HepG2 (cell line): ENCODE measurements around the gene EPHA1. TPM values are rescaled to one million over a fixed set of nuclear protein-coding genes. Genes with fewer than 3 reads are reported as not detected.

Source experiments
- ATAC-seq: fragments of 200-7000 bp; cut with Tn5 transposase; 3 replicates; pipeline ENCODE4 v1.9.1; 2020; ENCODE audit warnings: mild to moderate bottlenecking, moderate library complexity
- BruUV-seq: library from RNA; stranded (reverse); fragments of 400-500 nt; replicated peaks from 2 replicates; lab custom pipeline; 2021; lab: Mats Ljungman, UMichigan
- CTCF ChIA-PET: fragments of 300-600 bp; formaldehyde crosslinking; extraction: SDS; loops from one replicate; lab custom pipeline; 2021; ENCODE audit warnings: low total read pairs, inconsistent platforms, low intra/inter-chr PET ratio; lab: Yijun Ruan, JAX
- POLR2A ChIA-PET: fragments of 350-600 bp; sonication (Branson Sonifier 250); formaldehyde crosslinking; loops from one replicate; lab custom pipeline; 2020; ENCODE audit warnings: antibody characterized with exemption, inconsistent platforms; lab: Yijun Ruan, JAX
- DNase-seq: peaks from one replicate; pipeline ENCODE4 v3.0.0-alpha.2; 2015; ENCODE audit warnings: low spot score
- FAIRE-seq: peaks from 3 replicates; lab custom pipeline; 2011; peaks lifted over from hg19 to GRCh38; lab: Jason Lieb, UNC
- H2AFZ ChIP-seq: one replicate; pipeline ENCODE4 v1.6.1; 2011; ENCODE audit warnings: low read length, inconsistent platforms
- H3K27ac ChIP-seq: fragments of 300-600 bp; 3 replicates; pipeline ENCODE4 v1.8.0; 2011; ENCODE audit warnings: mixed run types, mild to moderate bottlenecking, mixed read lengths, low read length, inconsistent platforms; ENCODE audit not compliant: insufficient read depth; ENCODE audit errors: extremely low read length
- H3K27me3 ChIP-seq, 2 experiments: fragments of 200-600 bp in 1 of 2; 2 replicates in 1 of 2; 3 replicates in 1 of 2; pipeline versions ENCODE4 v1.6.0 to v1.8.0; 2011; ENCODE audit warnings: low read length in 2 of 2, mild to moderate bottlenecking in 2 of 2, moderate library complexity in 2 of 2, inconsistent platforms in 1 of 2; ENCODE audit not compliant: insufficient read depth in 2 of 2, control insufficient read depth in 1 of 2
- H3K36me3 ChIP-seq, 2 experiments: fragments of 200-600 bp in 1 of 2; replicated peaks in 1 of 2; 2 replicates in 1 of 2; 3 replicates in 1 of 2; pipeline versions ENCODE4 v1.5.1 to v1.8.0; 2011; ENCODE audit warnings: low read length in 2 of 2, inconsistent platforms in 1 of 2; ENCODE audit not compliant: insufficient read depth in 2 of 2, control insufficient read depth in 1 of 2
- H3K4me1 ChIP-seq: 2 replicates; pipeline ENCODE4 v1.5.1; 2012; ENCODE audit warnings: low read length, inconsistent platforms; ENCODE audit not compliant: insufficient read depth
- H3K4me2 ChIP-seq: 2 replicates; pipeline ENCODE4 v1.6.0; 2011; ENCODE audit warnings: low read depth, low read length, inconsistent platforms
- H3K4me3 ChIP-seq, 3 experiments: fragments of 200-600 bp in 1 of 3; sonication (generic), shearing (Covaris generic) in 1 of 3; replicated peaks in 1 of 3; 2 replicates each; pipeline ENCODE4 v1.5.1; 2011 to 2016; ENCODE audit warnings: low read length in 3 of 3, inconsistent platforms in 2 of 3, low read depth in 2 of 3, mild to moderate bottlenecking in 2 of 3, control low read depth in 1 of 3, mixed read lengths in 1 of 3; ENCODE audit not compliant: insufficient read depth in 1 of 3
- H3K79me2 ChIP-seq: one replicate; pipeline ENCODE4 v1.6.1; 2011; ENCODE audit warnings: low read length, inconsistent platforms; ENCODE audit not compliant: insufficient read depth
- H3K9ac ChIP-seq: 2 replicates; pipeline ENCODE4 v1.6.0; 2011; ENCODE audit warnings: mild to moderate bottlenecking, low read depth, low read length, inconsistent platforms; ENCODE audit not compliant: insufficient read depth
- H3K9me3 ChIP-seq: 2 replicates; pipeline ENCODE4 v1.5.1; 2012; ENCODE audit warnings: mild to moderate bottlenecking, low read length
- H4K20me1 ChIP-seq: 2 replicates; pipeline ENCODE4 v1.6.0; 2011; ENCODE audit warnings: inconsistent platforms, mild to moderate bottlenecking, low read length, moderate library complexity; ENCODE audit not compliant: insufficient read depth
- GTF3A ChIP-seq: sonication (generic); formaldehyde crosslinking; conservative IDR thresholded peaks from 2 replicates; pipeline ENCODE4 v1.4.0; 2020; ENCODE audit warnings: mild to moderate bottlenecking, missing genetic modification reagents
- REXO4 ChIP-seq: sonication (generic); formaldehyde crosslinking; IDR thresholded peaks from 2 replicates; pipeline ENCODE4 v1.8.0; 2022; ENCODE audit warnings: missing genetic modification reagents, mild to moderate bottlenecking, borderline replicate concordance
- TCF7 ChIP-seq: sonication (generic); IDR thresholded peaks from 2 replicates; pipeline ENCODE4 v1.6.1; 2016; ENCODE audit warnings: antibody characterized with exemption, low read depth
- TCF7L2 ChIP-seq: IDR thresholded peaks from 2 replicates; pipeline ENCODE4 v1.6.1; 2011; ENCODE audit warnings: mild to moderate bottlenecking, low read depth, low read length, moderate library complexity
- ZNF232 ChIP-seq: sonication (generic); formaldehyde crosslinking; IDR thresholded peaks from 2 replicates; pipeline ENCODE4 v1.4.0; 2020; ENCODE audit warnings: missing genetic modification reagents, borderline replicate concordance
- ZNF598 ChIP-seq: sonication (generic); formaldehyde crosslinking; IDR thresholded peaks from 2 replicates; pipeline ENCODE4 v1.5.1; 2020; ENCODE audit warnings: mild to moderate bottlenecking, missing genetic modification reagents, borderline replicate concordance
- ZNF878 ChIP-seq: sonication (generic); formaldehyde crosslinking; IDR thresholded peaks from 2 replicates; pipeline ENCODE4 v1.8.1; 2023; ENCODE audit warnings: mild to moderate bottlenecking, missing genetic modification reagents, moderate library complexity
- WGBS: methylation state at CpG from one replicate; pipeline ENCODE4 v1.1.6; 2017; ENCODE audit warnings: low lambda C conversion rate; 5-methylcytosine and 5-hydroxymethylcytosine counted together
- in situ Hi-C: cut with HindIII; loops from 2 replicates; pipeline ENCODE4 v1.10.0; 2017; ENCODE audit warnings: low pct_unique_long_range_greater_than_20kb; ENCODE audit not compliant: extremely low pct_ligation_motif_present
- intact Hi-C: fragments of 100-400 bp; cut with micrococcal nuclease; formaldehyde crosslinking; loops from one replicate; pipeline ENCODE4 v1.10.0; 2022; ENCODE audit not compliant: unreplicated experiment
- polyA plus RNA-seq, 8 experiments: library from polyadenylated mRNA; depleted of rRNA in 3 of 8; stranded (reverse) in 7 of 8; unstranded in 1 of 8; fragments of >200 nt; fragmentation: Illumina TruSeq in 4 of 8; extraction: Trizol in 4 of 8; gene quantifications; 2 replicates each; pipeline versions ENCODE4 v1.2.1 to v1.2.3, GENCODE V29; 2011 to 2016; ENCODE audit warnings: low read depth in 4 of 8, missing spikeins in 1 of 8, mixed read lengths in 1 of 8; ENCODE audit not compliant: insufficient read depth in 1 of 8
- total RNA-seq, 5 experiments: library from RNA; depleted of rRNA; stranded (reverse); fragments of >200 nt; fragmentation: Illumina TruSeq; extraction: Trizol; gene quantifications; 2 replicates each; pipeline ENCODE4 v1.2.3, GENCODE V29; 2016; ENCODE audit warnings: low read depth in 1 of 5
- TF ChIP-seq, protein P1 (sequence below): sonication (generic); formaldehyde crosslinking; IDR thresholded peaks from 2 replicates; pipeline ENCODE4 v1.4.0; 2020; ENCODE audit warnings: missing genetic modification reagents
- TF ChIP-seq, protein P2 (sequence below): sonication (generic); formaldehyde crosslinking; conservative IDR thresholded peaks from 2 replicates; pipeline ENCODE4 v1.8.0; 2022; ENCODE audit warnings: missing genetic modification reagents
- TF ChIP-seq, protein P3 (sequence below): sonication (generic); formaldehyde crosslinking; IDR thresholded peaks from 2 replicates; pipeline ENCODE4 v1.4.0; 2020; ENCODE audit warnings: missing genetic modification reagents; ENCODE audit errors: not compliant biosample characterization
- TF ChIP-seq, protein P4 (sequence below): sonication (generic); formaldehyde crosslinking; IDR thresholded peaks from 2 replicates; pipeline ENCODE4 v1.4.0; 2020; ENCODE audit warnings: missing genetic modification reagents
- TF ChIP-seq, protein P5 (sequence below): sonication (generic); formaldehyde crosslinking; IDR thresholded peaks from 2 replicates; pipeline ENCODE4 v1.5.0; 2020; ENCODE audit warnings: mild to moderate bottlenecking, missing genetic modification reagents

Gene EPHA1
- total and polyA plus RNA-seq, 2 of the 13 experiments (the other 11 are each of a cell fraction or from before 2014, with no cell fraction given): 4.6 to 17.1 TPM

DNA sequence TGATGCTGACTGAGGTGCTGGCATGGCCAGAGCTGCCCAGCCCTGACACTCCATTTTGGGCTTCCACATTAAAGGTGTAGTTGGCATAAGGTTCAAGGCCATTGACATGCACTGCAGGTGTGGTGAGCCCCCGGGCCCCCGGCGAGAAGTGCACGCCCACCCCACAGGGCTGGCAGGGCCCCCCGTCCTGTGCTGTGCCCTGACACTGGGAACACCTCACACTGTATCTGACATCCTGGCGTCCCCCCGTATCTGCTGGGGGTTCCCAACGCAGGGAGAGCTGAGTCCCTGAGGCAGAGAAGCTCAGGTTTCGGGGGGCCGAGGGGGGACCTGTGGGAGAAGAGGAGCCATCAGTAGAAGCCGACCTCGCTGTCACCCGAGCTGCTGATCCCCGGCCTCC, 10.0 kb downstream of the EPHA1 start:
- Histone ChIP-seq H3K4me3 (no peak overlapping the region), H3K36me3 (no peaks in the 10 kb centered on the region), H2AFZ (no peak overlapping the region), H3K27me3 (no peaks in the 10 kb centered on the region), H3K27ac (no peak overlapping the region), H3K9ac (no peak overlapping the region), H3K9me3 (no peaks in the 10 kb centered on the region), H3K4me2 (no peak overlapping the region), H4K20me1 (no peaks in the 10 kb centered on the region), H3K79me2 (no peaks in the 10 kb centered on the region), H3K4me1 (peaks cover 35% of the 10 kb centered on the region)
- no TSS peak for BruUV-seq
- in situ Hi-C loops: loop anchor here (25.0 kb wide), 1 partner anchor 514 kb away; the partner anchor contains the start of gene TCAF1
- FAIRE-seq (no peak), ATAC-seq (no peak), DNase-seq (no peak)
- intact Hi-C loops: no loop called here
- POLR2A ChIA-PET: no interaction called here
- 90% methylated on average over 11 of the region's 14 CpGs for WGBS
- CTCF ChIA-PET: no interaction called here
- TF ChIP-seq ZNF878 (CRISPR knock-in tag) (no peak), TCF7 (no peak), ZNF598 (CRISPR knock-in tag) (no peak), ZNF232 (CRISPR knock-in tag) (no peak), TCF7L2 (no peak), REXO4 (no peak), GTF3A (CRISPR knock-in tag) (no peak)
- TF ChIP-seq, protein P1, sequence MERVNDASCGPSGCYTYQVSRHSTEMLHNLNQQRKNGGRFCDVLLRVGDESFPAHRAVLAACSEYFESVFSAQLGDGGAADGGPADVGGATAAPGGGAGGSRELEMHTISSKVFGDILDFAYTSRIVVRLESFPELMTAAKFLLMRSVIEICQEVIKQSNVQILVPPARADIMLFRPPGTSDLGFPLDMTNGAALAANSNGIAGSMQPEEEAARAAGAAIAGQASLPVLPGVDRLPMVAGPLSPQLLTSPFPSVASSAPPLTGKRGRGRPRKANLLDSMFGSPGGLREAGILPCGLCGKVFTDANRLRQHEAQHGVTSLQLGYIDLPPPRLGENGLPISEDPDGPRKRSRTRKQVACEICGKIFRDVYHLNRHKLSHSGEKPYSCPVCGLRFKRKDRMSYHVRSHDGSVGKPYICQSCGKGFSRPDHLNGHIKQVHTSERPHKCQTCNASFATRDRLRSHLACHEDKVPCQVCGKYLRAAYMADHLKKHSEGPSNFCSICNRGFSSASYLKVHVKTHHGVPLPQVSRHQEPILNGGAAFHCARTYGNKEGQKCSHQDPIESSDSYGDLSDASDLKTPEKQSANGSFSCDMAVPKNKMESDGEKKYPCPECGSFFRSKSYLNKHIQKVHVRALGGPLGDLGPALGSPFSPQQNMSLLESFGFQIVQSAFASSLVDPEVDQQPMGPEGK (CRISPR knock-in tag): no peak
- TF ChIP-seq, protein P2, sequence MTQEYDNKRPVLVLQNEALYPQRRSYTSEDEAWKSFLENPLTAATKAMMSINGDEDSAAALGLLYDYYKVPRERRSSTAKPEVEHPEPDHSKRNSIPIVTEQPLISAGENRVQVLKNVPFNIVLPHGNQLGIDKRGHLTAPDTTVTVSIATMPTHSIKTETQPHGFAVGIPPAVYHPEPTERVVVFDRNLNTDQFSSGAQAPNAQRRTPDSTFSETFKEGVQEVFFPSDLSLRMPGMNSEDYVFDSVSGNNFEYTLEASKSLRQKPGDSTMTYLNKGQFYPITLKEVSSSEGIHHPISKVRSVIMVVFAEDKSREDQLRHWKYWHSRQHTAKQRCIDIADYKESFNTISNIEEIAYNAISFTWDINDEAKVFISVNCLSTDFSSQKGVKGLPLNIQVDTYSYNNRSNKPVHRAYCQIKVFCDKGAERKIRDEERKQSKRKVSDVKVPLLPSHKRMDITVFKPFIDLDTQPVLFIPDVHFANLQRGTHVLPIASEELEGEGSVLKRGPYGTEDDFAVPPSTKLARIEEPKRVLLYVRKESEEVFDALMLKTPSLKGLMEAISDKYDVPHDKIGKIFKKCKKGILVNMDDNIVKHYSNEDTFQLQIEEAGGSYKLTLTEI (CRISPR knock-in tag): no peak
- TF ChIP-seq, protein P3, sequence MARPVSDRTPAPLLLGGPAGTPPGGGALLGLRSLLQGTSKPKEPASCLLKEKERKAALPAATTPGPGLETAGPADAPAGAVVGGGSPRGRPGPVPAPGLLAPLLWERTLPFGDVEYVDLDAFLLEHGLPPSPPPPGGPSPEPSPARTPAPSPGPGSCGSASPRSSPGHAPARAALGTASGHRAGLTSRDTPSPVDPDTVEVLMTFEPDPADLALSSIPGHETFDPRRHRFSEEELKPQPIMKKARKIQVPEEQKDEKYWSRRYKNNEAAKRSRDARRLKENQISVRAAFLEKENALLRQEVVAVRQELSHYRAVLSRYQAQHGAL (CRISPR knock-in tag): no peak
- TF ChIP-seq, protein P4, sequence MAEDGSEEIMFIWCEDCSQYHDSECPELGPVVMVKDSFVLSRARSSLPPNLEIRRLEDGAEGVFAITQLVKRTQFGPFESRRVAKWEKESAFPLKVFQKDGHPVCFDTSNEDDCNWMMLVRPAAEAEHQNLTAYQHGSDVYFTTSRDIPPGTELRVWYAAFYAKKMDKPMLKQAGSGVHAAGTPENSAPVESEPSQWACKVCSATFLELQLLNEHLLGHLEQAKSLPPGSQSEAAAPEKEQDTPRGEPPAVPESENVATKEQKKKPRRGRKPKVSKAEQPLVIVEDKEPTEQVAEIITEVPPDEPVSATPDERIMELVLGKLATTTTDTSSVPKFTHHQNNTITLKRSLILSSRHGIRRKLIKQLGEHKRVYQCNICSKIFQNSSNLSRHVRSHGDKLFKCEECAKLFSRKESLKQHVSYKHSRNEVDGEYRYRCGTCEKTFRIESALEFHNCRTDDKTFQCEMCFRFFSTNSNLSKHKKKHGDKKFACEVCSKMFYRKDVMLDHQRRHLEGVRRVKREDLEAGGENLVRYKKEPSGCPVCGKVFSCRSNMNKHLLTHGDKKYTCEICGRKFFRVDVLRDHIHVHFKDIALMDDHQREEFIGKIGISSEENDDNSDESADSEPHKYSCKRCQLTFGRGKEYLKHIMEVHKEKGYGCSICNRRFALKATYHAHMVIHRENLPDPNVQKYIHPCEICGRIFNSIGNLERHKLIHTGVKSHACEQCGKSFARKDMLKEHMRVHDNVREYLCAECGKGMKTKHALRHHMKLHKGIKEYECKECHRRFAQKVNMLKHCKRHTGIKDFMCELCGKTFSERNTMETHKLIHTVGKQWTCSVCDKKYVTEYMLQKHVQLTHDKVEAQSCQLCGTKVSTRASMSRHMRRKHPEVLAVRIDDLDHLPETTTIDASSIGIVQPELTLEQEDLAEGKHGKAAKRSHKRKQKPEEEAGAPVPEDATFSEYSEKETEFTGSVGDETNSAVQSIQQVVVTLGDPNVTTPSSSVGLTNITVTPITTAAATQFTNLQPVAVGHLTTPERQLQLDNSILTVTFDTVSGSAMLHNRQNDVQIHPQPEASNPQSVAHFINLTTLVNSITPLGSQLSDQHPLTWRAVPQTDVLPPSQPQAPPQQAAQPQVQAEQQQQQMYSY (CRISPR knock-in tag): no peak
- TF ChIP-seq, protein P5, sequence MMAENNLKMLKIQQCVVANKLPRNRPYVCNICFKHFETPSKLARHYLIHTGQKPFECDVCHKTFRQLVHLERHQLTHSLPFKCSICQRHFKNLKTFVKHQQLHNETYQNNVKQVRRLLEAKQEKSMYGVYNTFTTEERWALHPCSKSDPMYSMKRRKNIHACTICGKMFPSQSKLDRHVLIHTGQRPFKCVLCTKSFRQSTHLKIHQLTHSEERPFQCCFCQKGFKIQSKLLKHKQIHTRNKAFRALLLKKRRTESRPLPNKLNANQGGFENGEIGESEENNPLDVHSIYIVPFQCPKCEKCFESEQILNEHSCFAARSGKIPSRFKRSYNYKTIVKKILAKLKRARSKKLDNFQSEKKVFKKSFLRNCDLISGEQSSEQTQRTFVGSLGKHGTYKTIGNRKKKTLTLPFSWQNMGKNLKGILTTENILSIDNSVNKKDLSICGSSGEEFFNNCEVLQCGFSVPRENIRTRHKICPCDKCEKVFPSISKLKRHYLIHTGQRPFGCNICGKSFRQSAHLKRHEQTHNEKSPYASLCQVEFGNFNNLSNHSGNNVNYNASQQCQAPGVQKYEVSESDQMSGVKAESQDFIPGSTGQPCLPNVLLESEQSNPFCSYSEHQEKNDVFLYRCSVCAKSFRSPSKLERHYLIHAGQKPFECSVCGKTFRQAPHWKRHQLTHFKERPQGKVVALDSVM (CRISPR knock-in tag): no peak
